Measurements from ENCODE around the gene XYLT1. TPM values are rescaled to one million over a fixed set of nuclear protein-coding genes. Genes with fewer than 3 reads are reported as not detected.
A peak's percentile ranks its signal among the peaks of the same experiment; 100 is the strongest.

The XYLT1 gene
- polyA plus RNA-seq, 1 of the 3 experiments (the other 2 are of a cell fraction), result 17.6 TPM

DNA sequence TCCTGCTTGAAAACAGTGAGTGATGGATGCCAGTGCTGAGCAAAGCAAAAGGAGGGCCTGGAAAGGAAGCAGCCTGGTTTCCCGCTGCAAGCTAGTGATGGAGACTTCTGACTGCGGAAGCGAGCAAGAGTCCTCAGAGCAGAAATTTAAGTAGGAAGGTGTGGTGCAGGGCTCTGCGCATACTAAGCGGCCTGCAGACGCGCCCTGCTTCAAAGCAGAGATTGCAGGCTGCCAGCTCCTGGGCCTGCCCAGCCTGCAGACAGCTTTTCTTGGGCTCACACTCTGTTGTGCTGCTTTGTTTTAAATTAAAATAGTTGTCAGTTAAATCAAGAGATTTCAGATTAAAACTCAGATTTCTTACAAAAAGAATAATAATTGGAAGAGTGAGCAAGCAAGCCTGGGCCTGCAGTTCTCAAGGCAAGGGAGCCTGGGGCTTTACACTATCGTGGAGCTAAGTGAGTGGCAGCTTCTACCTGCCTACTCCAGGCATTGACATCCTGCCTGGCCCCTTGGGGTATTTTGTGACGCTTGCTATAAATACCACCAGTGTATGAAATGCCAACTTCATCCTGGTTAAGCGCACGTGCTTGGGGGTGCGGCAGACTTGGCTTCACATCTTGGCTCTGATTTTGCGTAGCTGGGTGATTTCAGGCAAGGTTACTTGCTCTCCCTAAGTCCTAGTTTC is 237.3 kb downstream of the XYLT1 start:
- Histone ChIP-seq H3K79me2 (ENCODE audit: insufficient read depth) (peaks cover 96% of the 10 kb centered on the region), H3K27ac (ENCODE audit: low read depth in 2 of 2, low read length in 1 of 2) (peak overlapping the region in 1 of 2 experiments; percentile 43; a peak in 1 of 4 replicates), H3K9ac (no peak overlapping the region), H3K4me3 (ENCODE audit: low read depth in 2 of 2, low read length in 1 of 2) (no peak overlapping the region), H3K9me2 (no peaks in the 10 kb centered on the region), H2AFZ (ENCODE audit: low read depth) (no peak overlapping the region), H3K36me3 (replicated peaks in 1 of 2; ENCODE audit: control insufficient read depth in 1 of 2, insufficient read depth in 2 of 2, low read length in 1 of 2) (peaks cover 0 to 62% of the 10 kb centered on the region in 2 experiments), H3F3A (replicated peaks; ENCODE audit: insufficient read depth) (peaks cover 24% of the 10 kb centered on the region), H3K4me2 (no peak overlapping the region), H3K27me3 (ENCODE audit: insufficient read depth) (no peaks in the 10 kb centered on the region), H4K20me1 (ENCODE audit: insufficient read depth) (peaks cover 93% of the 10 kb centered on the region), H3K4me1 (ENCODE audit: control insufficient read depth in 1 of 2, insufficient read depth in 2 of 2, low read depth in 1 of 2, low read length in 1 of 2) (peaks cover 0 to 20% of the 10 kb centered on the region in 2 experiments; a peak in 1 of 4 replicates), H3K9me3 (no peaks in the 10 kb centered on the region)
- TF ChIP-seq CHD2 (IDR thresholded peaks at IDR 0.05; ENCODE audit: low read length, partially characterized antibody), result no peak
- no peak for TF ChIP-seq REST (IDR thresholded peaks at IDR 0.05; ENCODE audit: low read depth, low read length)
- TF ChIP-seq USF1 (IDR thresholded peaks at IDR 0.05; ENCODE audit: borderline replicate concordance, low read depth), result no peak
- no peak for TF ChIP-seq EP300 (IDR thresholded peaks at IDR 0.05; ENCODE audit: borderline replicate concordance in 1 of 2, low read depth in 1 of 2, low read length in 1 of 2)
- TF ChIP-seq, protein P1, sequence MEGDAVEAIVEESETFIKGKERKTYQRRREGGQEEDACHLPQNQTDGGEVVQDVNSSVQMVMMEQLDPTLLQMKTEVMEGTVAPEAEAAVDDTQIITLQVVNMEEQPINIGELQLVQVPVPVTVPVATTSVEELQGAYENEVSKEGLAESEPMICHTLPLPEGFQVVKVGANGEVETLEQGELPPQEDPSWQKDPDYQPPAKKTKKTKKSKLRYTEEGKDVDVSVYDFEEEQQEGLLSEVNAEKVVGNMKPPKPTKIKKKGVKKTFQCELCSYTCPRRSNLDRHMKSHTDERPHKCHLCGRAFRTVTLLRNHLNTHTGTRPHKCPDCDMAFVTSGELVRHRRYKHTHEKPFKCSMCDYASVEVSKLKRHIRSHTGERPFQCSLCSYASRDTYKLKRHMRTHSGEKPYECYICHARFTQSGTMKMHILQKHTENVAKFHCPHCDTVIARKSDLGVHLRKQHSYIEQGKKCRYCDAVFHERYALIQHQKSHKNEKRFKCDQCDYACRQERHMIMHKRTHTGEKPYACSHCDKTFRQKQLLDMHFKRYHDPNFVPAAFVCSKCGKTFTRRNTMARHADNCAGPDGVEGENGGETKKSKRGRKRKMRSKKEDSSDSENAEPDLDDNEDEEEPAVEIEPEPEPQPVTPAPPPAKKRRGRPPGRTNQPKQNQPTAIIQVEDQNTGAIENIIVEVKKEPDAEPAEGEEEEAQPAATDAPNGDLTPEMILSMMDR (IDR thresholded peaks at IDR 0.05), result no peak
- no peak for TF ChIP-seq MAX (IDR thresholded peaks at IDR 0.05; ENCODE audit: low read depth)
- no peak for TF ChIP-seq FOSL2 (IDR thresholded peaks at IDR 0.05; ENCODE audit: borderline replicate concordance, low read depth)
- TF ChIP-seq POLR2AphosphoS5 (IDR thresholded peaks at IDR 0.05; ENCODE audit: low read depth, low read length), result no peak
- no peak for TF ChIP-seq TEAD4 (IDR thresholded peaks at IDR 0.05; ENCODE audit: borderline replicate concordance, insufficient read depth)
- no peak for TF ChIP-seq GABPA (IDR thresholded peaks at IDR 0.05; ENCODE audit: low read depth)
- no peak for TF ChIP-seq EZH2phosphoT487 (IDR thresholded peaks at IDR 0.05; ENCODE audit: borderline replicate concordance, low read depth)
- TF ChIP-seq, protein P2, sequence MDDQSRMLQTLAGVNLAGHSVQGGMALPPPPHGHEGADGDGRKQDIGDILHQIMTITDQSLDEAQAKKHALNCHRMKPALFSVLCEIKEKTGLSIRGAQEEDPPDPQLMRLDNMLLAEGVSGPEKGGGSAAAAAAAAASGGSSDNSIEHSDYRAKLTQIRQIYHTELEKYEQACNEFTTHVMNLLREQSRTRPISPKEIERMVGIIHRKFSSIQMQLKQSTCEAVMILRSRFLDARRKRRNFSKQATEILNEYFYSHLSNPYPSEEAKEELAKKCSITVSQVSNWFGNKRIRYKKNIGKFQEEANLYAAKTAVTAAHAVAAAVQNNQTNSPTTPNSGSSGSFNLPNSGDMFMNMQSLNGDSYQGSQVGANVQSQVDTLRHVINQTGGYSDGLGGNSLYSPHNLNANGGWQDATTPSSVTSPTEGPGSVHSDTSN (IDR thresholded peaks at IDR 0.05), result no peak
- no peak for TF ChIP-seq JUND (IDR thresholded peaks at IDR 0.05)
- no peak for TF ChIP-seq NFIC (IDR thresholded peaks at IDR 0.05; ENCODE audit: borderline replicate concordance)
- no peak for TF ChIP-seq MXI1 (IDR thresholded peaks at IDR 0.05; ENCODE audit: low read depth, low read length)
- no peak for TF ChIP-seq SMC3 (IDR thresholded peaks at IDR 0.05; ENCODE audit: low read depth, low read length)
- CTCF ChIA-PET, result interaction anchor here (1.2 kb wide), 1 partner anchor 786 kb away, joined by 3 read pairs; no protein-coding TSS in a partner anchor
- 86% methylated on average over 13 of the region's 13 CpGs for WGBS (ENCODE audit: low lambda C conversion rate)
- POLR2A ChIA-PET, result no interaction called here
- DNase-seq, result no peak

Data from SK-N-SH (cell line).